Astrocyte of the hippocampus (primary cell): ENCODE measurements around the gene NFIB.

Experiments
- DNase-seq: peaks from one replicate; pipeline ENCODE4 v3.0.0; 2011; ENCODE audit warnings: low read depth, low spot score

Gene NFIB

DNA sequence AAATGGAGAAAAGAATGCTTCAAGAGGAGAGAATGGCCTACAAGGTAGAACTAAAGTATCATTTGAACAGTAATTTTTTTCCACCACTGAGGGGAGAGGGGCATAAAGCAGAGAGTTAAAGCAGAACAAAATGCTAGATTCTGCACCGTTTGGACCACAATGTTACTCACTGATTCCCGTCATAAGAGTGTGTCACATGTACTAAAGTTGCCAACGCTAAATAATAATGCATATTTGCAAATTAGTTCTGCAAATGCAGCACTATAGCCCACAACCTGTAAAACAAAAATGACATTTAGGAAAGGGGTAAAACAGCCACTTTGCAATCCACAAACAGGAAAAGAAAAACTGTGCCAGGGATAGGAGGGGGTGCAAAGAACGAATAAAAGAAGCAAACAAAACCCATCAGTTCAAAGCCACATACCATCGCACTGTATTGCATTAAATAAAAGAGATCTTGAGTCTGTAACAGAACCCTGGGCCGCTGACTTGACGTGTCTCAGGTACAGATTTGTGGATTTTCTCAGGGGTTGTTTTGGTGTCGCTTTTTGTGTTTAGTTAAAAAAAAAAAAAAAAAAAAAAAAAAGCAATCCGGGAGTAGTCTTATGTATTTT is 7.7 kb upstream of the NFIB start:
- peak; percentile 37 for DNase-seq

DNA sequence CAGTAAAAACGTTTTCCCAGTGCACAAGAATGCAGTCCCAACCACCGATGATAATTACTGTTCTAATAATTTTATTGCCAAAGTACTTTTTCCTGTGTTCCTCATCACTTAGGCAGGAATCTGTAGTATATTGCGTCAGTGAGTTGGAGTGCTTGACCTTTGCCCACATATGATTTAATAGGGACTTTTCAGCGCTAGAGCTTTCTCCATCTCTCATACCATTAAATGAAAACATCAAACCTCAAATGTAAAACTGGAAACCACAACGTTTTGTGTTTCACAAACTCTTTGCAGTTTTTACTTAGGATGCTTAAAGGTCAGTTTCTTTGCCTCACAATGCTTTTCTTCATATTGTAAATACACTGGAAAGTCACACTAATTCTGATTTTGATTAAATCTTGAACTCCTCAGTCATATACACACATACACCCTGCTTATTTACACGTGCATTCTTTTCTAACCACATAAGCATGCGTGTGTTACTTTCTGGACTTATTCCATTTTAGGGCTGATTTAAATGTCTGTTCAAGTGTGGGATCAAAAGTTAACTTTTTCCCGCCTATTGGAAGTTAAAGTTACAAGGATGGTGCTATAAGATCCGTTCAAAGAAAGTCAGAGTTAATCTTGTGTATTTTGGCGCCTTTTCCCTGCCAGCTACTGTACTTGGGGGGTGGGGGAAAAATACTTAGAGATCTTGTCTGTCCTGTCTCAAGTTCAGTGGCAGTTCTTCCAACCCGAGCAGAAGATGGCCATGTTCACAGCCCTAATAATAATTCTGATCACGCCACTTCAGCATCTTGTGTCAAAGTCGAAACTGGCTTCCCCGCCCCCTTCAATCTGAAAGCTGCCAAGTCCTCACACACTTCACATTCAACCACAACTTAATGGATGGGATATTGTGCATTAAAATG is 6.6 kb upstream of the NFIB start:
- peak; percentile 84 for DNase-seq

DNA sequence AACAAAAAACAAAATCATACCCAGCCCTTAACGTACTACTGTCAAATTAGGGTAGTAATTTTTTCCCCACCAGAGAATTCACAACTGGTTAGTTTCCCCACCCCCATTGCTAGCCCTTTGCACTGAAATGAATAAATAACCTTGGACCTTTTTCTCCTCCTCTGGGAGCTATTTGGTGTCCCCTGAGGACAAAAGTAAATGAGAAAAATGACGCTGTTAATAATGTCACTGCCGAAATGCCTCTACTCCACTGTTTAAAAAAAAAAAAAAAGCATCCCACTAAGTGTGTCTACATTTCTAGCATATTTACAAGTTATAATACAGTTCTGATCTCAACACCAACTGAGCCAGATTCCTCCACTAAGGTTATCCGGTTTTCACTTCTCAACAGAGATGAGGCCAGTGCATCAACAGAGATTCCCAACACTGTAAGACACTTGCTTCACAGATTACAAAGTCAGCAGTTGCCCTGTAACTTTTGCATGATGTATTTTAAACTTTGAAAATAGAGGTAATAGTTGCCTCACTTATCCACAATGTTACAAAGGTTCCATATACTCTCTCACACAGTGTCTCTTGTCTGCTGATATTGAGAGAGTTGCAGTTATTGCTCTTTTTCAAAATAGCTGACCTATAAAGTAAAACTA is 5.1 kb upstream of the NFIB start:
- peak; percentile 39 for DNase-seq

DNA sequence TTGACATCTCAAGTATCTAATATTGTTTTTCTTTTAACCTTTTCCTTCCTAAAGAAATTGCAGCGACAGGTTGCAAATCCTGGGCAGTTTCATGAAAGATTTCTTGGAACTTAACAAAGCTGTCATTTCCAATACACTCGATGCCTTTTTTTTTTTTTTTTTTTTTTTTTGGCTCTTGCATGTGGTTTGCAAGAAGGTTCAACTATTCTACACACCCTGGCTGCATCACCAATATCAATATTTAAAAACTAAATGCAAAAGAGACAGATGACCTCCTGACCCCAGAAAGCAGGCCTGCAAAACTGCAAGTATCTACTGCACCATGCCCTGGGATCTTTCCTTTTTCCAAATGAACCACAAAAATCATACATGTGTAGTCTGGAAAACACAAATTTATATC is 4.4 kb upstream of the NFIB start:
- DNase-seq, result no peak

DNA sequence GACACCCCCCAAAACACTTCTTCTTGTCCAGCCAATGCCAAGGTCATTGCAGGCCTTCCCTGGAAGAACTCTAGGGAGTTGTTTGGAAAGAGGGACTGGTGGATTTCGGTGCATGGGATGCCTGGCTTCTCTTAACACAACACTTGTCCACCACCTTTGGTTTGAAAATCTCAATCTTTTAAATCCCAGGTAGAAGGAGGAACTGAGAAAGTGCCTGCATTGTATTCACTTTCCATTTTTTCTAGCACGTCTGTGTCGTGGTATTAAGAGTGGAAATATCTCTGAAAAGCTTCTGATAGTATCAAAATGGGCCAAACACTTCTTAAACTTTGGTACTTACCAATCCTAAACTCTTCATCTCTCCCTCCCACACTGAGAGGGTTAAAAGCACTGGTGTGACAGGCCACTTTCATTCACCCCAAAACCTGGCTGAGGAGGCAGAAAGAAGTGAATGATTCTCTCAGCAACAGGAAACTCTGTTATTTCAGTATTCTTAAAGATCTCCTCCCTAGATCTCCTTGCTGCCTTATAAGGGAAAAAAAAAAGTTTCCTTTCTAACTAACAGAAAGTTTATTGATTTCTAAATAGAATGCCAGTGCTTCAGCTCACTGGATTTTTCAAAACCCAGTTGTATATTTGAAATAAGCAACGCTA is 3.9 kb upstream of the NFIB start:
- DNase-seq, result peak; percentile 23

DNA sequence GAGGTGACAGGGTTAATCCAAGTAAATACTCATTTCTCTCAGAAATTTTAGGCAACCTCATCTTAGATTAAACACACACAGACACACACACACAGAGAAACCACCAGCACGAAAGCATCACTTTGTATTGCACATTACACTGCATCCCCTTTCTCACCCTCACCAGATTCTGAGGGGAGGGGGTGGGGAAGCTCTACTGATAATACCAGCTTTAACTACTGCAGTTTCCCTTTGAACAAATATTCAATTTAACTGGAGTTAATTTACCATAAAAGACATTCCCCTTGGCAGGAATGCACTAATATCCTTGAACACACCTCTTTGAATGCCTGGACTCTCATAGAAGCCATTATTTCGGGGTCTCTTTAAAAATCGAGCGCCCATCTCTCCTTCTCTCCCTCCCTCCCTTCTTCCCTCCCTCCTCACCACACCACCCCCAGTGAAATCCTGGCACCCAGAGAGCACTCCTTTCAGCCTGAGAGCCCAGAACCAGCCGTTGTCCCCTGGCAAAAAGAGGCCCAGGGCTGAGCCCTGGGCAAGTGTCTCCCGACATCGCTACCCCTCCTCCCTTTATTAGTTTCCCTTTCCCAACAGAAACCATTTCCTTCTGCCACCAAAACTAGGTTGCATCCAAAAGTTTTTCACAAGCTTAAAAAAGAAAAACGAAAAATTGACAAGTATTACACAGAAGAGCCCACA is 2.8 kb upstream of the NFIB start:
- DNase-seq, result peak; percentile 75

DNA sequence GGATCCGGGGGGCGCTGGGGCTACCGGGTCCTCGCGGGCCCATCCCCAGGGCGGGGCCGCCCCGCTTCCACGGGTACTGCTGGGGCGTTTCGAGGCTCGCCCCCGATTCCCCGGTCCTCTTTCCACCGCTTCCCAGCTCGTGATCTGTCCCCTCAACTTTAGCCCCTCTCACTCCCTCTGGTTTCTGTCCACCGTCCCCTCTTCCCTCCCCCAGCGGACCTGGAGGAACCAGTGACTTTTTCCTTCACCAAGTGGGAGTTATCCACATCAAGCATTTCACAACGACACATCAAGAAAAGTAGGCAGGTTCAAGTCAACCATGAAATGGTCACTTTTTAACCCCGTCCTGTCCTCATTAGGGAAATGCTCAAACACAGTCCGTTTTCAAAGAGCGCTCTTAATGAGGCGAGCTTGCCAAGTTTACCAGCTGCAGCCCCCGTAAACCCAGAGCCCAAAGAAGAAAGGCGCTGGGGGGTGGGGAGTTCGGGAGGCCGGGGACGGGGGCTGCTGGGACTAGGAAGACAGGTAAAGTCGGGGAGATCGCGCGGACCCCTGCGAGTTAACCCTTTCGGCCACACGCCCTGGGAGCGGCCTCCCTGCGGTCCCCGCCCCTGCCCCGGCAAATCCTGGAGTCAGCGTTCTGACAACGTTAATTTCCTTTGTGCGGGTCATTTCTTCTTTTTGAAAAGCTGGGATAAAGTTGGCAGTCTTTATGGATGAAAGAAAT is 2.1 kb upstream of the NFIB start:
- DNase-seq, result peak; percentile 85

DNA sequence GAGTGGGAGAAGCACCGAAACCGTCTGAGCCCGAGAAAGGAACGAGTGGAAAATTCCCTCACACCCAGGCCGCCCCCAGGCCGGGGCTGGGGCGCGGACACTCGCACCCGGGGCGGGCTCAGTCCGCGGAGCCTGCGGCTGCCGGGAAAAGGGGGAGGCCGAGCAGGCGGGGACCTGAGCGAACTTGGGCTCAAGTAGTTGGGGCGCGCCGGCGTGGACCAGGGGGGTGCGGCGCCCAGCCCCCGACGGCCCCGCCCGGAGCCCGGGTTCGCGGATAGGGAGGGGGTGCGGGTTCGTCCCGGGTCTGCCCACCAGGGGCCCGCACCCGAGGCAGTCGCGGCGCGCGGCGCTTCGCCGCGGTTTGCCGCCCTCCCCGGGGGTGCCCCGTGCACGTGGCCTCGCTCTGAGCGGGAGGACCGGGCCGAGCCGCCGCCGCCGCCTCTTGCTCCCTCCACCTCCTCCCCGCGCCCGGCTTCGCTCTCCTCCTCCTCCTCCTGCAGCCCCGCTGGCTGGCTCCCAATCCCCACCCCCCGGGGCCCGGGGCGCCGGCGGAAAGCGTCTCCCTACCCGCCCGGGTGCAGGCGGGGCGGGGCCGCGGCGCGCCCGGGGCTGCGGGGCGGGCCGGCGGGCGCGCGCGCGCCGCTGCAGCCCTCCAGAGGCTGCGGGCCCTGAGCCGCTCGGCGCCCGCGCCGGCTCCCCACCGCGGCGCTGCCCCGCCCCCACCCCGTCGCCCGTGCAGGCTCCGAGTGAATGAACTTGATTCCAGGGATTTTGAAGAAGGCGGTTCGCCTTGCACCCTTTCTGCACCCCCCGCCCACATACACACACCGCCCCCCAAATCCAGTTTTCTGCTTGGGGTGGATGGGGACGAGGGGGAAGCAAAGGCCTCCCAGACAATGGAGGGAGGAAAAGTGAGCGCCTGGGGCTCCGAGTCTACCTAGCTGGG is 1.3 kb upstream of the NFIB start:
- peak; percentile 97 for DNase-seq

DNA sequence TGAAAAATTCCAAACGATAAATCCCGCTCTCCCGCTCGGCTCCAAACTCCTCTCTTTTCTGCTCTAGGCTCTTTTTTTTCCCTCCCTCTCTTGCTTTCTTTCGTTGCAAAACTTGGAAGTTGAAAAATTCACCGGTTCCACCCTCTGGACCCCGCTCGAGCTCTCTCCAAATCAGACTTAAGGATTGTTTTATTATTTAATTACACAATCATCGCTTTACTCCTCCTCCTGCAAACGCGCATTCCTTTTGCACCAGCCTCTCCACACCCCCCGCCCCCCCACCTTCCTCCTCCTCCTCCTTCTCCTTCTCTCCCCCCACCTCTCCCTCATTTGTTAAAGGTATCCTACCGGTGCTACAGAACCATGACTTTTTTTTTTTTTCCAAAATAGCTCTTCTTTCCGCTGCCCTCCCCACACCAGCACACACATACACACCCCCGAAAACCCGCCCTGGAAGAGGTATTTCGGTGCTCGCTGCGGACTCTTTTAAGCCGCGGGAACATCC is 535 bp upstream of the NFIB start:
- peak; percentile 95 for DNase-seq

DNA sequence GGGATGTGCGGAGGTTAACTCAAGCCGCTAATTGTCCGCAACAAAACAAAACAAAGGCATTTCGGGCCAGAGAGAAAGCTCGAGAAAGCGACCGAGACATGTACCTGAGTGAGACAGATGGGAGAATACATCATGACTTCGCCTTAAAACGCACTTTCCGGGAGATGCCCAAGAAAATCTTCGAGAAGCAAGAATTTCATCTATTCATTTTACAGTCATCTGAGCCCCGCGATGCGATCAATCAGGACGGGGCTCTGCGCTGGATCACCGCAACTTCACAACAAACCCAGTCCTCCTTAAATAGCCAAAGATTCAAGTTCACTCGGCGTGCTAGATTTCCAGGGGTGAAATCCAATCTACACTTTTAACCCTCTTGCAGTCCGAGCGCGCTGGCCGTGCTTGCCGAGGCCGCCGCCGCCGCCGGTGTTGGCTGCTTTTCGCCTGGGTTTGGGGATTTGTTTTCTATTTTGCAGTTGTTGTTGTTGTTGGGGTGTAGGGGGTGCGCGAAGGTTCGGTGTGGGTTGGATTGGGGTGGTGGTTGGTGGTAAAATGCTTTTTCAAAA is 482 bp downstream of the NFIB start:
- peak; percentile 56 for DNase-seq

DNA sequence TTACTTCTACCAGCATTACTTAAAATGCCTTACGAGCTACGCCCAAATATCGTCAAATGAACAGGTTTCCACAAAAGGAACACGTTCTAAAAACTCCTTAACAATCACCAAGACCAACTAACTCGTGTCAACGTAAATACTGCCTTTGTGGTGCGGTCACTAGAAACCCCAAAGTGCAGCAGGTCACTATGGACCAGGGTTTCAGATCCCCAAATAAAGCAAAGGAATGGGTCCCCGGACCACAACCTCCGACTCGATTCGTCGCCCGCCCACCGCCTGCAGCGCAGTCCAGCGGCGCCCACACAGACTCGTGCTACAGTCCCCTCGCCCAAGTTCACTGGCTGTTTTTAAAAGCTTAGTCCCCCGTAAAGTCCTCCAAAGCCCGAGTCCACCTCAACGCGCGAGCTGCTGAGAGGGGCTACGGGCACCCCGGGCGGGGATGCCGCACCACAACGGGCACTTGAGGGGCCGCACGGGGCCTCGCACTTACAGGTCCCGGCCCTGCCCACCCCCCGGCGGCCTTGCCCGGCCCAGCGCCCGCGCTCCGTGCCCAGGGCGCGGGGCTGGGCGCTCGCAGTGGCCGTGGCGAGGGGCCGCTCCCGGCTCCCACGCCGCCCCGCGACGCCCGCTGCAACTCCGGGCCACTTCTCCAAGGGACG is 1.1 kb downstream of the NFIB start:
- DNase-seq, result peak; percentile 68

DNA sequence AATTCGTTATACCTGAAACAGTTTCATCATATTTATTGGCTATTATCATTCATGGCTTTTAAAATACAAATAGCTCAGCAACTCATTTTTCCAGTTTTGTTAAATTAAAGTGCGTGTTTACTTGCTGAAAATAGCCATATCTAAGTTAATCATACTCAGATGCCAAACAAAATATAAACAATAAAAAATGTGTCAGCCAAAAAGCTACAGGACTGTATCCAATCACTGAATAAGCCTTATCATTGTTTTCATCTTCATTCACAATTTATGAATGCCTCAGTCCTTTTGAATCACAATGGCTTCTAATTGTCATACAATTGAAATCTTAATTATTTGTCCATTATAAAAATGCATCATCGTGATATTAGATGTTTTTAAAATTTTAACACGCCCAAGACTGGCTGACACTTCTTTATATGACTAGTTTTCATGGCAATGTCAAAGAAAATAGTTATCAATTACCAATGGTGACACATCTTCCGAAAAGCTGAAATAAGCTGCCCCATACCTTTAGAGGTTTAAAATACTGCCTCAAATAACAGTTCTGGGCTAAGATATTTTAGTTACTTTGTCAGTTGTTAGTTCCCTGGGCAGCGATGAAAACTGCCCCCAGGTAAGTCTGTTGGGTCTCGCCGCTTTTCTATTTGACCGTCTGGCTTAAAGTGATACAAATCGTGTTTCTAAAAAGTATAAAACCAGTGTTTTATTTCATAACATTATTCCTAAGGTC is 1.8 kb downstream of the NFIB start:
- no peak for DNase-seq

DNA sequence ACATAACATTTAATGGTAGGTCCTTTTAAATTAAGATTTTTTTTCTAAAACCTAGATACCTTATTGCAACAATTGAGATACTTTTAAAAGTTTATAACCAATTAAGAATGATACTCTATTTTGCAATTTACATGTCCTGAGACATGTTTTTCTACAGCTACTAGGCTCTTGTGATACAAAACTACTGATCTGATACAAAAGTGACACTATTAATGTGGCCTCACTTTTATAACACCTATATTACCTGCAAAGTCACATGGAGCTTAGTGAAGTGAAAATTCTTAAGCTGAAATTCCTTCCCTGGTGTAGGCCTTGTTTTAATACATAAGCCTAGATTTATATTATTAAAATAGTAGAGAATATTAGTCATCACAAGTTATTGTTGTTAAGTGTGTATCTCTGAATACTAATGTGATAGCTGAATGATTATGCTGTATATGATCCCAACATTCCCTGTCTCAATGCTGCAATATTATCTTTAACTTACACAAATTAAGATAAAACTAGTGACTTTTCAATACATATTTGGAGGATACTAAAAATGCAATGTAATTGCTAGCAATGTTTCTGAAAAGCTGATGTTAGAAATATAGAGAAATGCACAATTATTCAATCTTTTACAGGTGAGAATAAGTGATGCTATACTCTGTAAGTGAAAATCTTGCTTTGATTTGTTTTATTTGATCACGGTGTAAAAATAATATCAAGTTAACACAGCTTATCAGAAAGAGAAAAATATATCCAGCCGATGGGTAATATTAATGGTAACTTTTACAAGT is 2.6 kb downstream of the NFIB start:
- peak; percentile 24 for DNase-seq

DNA sequence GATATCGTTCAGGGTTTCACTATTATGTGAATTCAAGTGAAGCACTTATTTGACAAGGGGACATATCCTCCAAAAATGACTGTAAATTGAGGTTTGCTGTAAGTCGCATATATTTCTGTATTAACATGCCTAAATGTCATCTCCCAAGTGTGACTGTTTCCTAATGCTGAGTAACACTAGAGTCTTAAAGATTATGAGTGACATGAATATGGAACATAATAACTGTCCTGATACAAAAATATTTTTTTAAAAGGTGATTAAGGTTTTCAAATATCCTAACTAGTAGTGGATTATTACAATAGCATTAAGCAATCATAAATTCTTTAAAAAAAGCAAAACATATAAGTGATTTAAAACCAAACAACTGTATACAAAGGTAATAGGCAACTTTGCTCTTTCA is 3.6 kb downstream of the NFIB start:
- peak; percentile 41 for DNase-seq

DNA sequence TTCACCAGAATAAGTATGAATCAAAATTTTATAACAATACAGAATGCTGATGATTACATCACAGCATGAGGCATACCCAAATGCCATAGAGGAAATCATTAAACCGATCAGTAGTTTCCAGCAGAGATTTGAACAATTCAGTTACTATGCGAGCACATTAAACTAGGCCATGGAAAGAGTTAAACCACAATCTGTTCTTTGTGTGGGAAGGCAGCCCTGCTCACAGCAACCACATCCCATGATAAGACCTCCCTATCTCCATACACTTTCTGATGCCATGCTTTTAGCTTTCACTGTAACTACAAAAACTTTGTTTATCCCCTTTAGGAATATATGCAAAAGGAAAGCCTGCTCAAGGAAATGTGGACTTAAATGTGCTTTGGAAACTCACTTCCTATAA is 4.5 kb downstream of the NFIB start:
- peak; percentile 88 for DNase-seq

DNA sequence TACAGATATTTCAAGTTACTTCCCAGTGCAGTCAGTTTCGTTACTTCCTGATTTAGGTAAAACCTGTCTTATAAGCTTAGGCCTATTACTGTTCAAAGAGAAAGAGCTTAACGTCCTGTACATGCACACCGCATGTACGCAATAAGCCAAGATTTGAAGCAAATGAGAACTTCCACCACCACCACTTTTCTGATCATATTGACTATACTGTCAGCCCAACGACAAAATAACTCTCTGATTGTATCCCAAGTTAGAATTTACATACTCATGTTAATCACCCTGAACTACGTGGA is 5.1 kb downstream of the NFIB start:
- DNase-seq, result peak; percentile 39
